A549 (cell line): ENCODE results near the gene CEP250. TPM values are rescaled to one million over a fixed set of nuclear protein-coding genes. Genes with fewer than 3 reads are reported as not detected.

Source experiments
- ATAC-seq, 2 experiments: fragments of 200-7000 bp in 1 of 2; fragments of >200 bp in 1 of 2; cut with Nextera tagmentation in 1 of 2; cut with Tn5 transposase in 1 of 2; 3 replicates each; pipeline versions ENCODE4 v1.8.0 to v1.9.1; 2018 to 2020; ENCODE audit warnings: mild to moderate bottlenecking in 1 of 2, moderate library complexity in 1 of 2
- CTCF ChIA-PET: fragments of 300-600 bp; sonication (Branson Sonifier 250); formaldehyde crosslinking; extraction: SDS; loops from one replicate; lab custom pipeline; 2021; ENCODE audit warnings: antibody characterized with exemption, inconsistent platforms; lab: Yijun Ruan, JAX
- POLR2A ChIA-PET: fragments of 350-600 bp; formaldehyde crosslinking; extraction: SDS; loops from one replicate; lab custom pipeline; 2021; ENCODE audit warnings: antibody characterized with exemption, inconsistent platforms; lab: Yijun Ruan, JAX
- DNase-seq, 2 experiments: peaks; one replicate each; pipeline versions ENCODE4 v3.0.0 to v3.0.0-alpha.2; 2011 to 2016; ENCODE audit warnings: low read depth in 1 of 2, low spot score in 1 of 2
- FAIRE-seq: peaks from 2 replicates; lab custom pipeline; 2011; peaks lifted over from hg19 to GRCh38; lab: Jason Lieb, UNC
- H3K27ac ChIP-seq, 2 experiments: fragments of >200 bp; sonication (Bioruptor Twin); formaldehyde crosslinking; 3 replicates each; pipeline ENCODE4 v1.5.1; 2016 to 2017
- H3K4me1 ChIP-seq: fragments of >200 bp; sonication (Bioruptor Twin); formaldehyde crosslinking; 3 replicates; pipeline ENCODE4 v1.6.1; 2016
- H3K4me2 ChIP-seq: fragments of >200 bp; sonication (Bioruptor Twin); formaldehyde crosslinking; 3 replicates; pipeline ENCODE4 v1.6.1; 2016
- H3K4me3 ChIP-seq: fragments of >200 bp; sonication (Bioruptor Twin); formaldehyde crosslinking; 3 replicates; pipeline ENCODE4 v1.5.1; 2016
- H3K9me3 ChIP-seq: fragments of >200 bp; sonication (Bioruptor Twin); formaldehyde crosslinking; 3 replicates; pipeline ENCODE4 v1.6.1; 2016
- ATOH8 ChIP-seq: fragments of 250-450 bp; sonication (Bioruptor Pico); IDR thresholded peaks from 2 replicates; pipeline ENCODE4 v1.5.0; 2020; ENCODE audit warnings: low read depth, mild to moderate bottlenecking, moderate library complexity
- BHLHE40 ChIP-seq: IDR thresholded peaks from 2 replicates; pipeline ENCODE4 v1.6.1; 2012; ENCODE audit warnings: low read depth, low read length, inconsistent platforms
- CBX2 ChIP-seq: fragments of 200-600 bp; sonication (generic); IDR thresholded peaks from 2 replicates; pipeline ENCODE4 v1.6.1; 2016; ENCODE audit warnings: low read depth, mild to moderate bottlenecking, borderline replicate concordance
- CBX8 ChIP-seq: fragments of 200-600 bp; sonication (generic); IDR thresholded peaks from 2 replicates; pipeline ENCODE4 v1.6.1; 2016
- E2F6 ChIP-seq: IDR thresholded peaks from 2 replicates; pipeline ENCODE4 v1.6.1; 2012; ENCODE audit warnings: low read depth, borderline replicate concordance
- EHF ChIP-seq: fragments of 250-450 bp; sonication (Bioruptor Pico); IDR thresholded peaks from 2 replicates; pipeline ENCODE4 v1.5.0; 2020; ENCODE audit warnings: mild to moderate bottlenecking
- ELK1 ChIP-seq: fragments of 150-350 bp; IDR thresholded peaks from 2 replicates; pipeline ENCODE4 v1.6.1; 2014; ENCODE audit warnings: low read depth, mild to moderate bottlenecking, low read length
- EP300 ChIP-seq, 2 experiments: fragments of >200 bp; sonication (Bioruptor Twin); formaldehyde crosslinking; IDR thresholded peaks; 2 replicates in 1 of 2; 3 replicates in 1 of 2; pipeline ENCODE4 v1.6.1; 2016 to 2017
- FOXS1 ChIP-seq: fragments of 250-450 bp; sonication (Bioruptor Pico); IDR thresholded peaks from 2 replicates; pipeline ENCODE4 v1.5.0; 2020; ENCODE audit warnings: mild to moderate bottlenecking, moderate library complexity
- HEYL ChIP-seq: fragments of 250-450 bp; sonication (Bioruptor Pico); IDR thresholded peaks from 2 replicates; pipeline ENCODE4 v1.8.0; 2021; ENCODE audit warnings: mild to moderate bottlenecking, moderate library complexity
- JUN ChIP-seq, 2 experiments: fragments of >200 bp; sonication (Bioruptor Twin); formaldehyde crosslinking; IDR thresholded peaks; 2 replicates in 1 of 2; 3 replicates in 1 of 2; pipeline ENCODE4 v1.6.1; 2016 to 2017
- JUNB ChIP-seq: fragments of >200 bp; sonication (Bioruptor Twin); formaldehyde crosslinking; IDR thresholded peaks from 2 replicates; pipeline ENCODE4 v1.6.1; 2016
- KDM1A ChIP-seq: fragments of 200-600 bp; sonication (generic); IDR thresholded peaks from 2 replicates; pipeline ENCODE4 v1.6.1; 2016; ENCODE audit warnings: low read depth, mild to moderate bottlenecking
- MAX ChIP-seq: IDR thresholded peaks from 2 replicates; pipeline ENCODE4 v1.6.1; 2012
- MYC ChIP-seq: IDR thresholded peaks from 2 replicates; pipeline ENCODE4 v1.6.1; 2012; ENCODE audit warnings: mild to moderate bottlenecking, inconsistent platforms, low read length, improper control_type of control experiment, borderline replicate concordance
- NPAS2 ChIP-seq: fragments of 250-450 bp; sonication (Bioruptor Pico); IDR thresholded peaks from 2 replicates; pipeline ENCODE4 v1.8.0; 2022; ENCODE audit warnings: mild to moderate bottlenecking, moderate library complexity, borderline replicate concordance
- PHF8 ChIP-seq: fragments of 200-600 bp; sonication (generic); IDR thresholded peaks from 2 replicates; pipeline ENCODE4 v1.6.1; 2016; ENCODE audit warnings: low read depth, mild to moderate bottlenecking, antibody characterized with exemption, moderate library complexity, borderline replicate concordance
- POLR2A ChIP-seq: IDR thresholded peaks from 2 replicates; pipeline ENCODE4 v1.6.1; 2012; ENCODE audit warnings: mild to moderate bottlenecking, low read length
- RAD21 ChIP-seq, 2 experiments: fragments of >200 bp in 1 of 2; sonication (Bioruptor Twin) in 1 of 2; formaldehyde crosslinking in 1 of 2; IDR thresholded peaks in 1 of 2; conservative IDR thresholded peaks in 1 of 2; 2 replicates in 1 of 2; 3 replicates in 1 of 2; pipeline ENCODE4 v1.6.1; 2012 to 2018; ENCODE audit warnings: inconsistent platforms in 1 of 2
- RCOR1 ChIP-seq: fragments of 150-350 bp; IDR thresholded peaks from 2 replicates; pipeline ENCODE4 v1.6.1; 2014; ENCODE audit warnings: antibody characterized with exemption, low read length, low read depth
- SREBF2 ChIP-seq: fragments of 450-650 bp; IDR thresholded peaks from 2 replicates; pipeline ENCODE4 v1.6.1; 2014; ENCODE audit warnings: mild to moderate bottlenecking, moderate library complexity
- TFCP2L1 ChIP-seq: fragments of 250-450 bp; sonication (Bioruptor Pico); IDR thresholded peaks from 2 replicates; pipeline ENCODE4 v1.5.0; 2021; ENCODE audit warnings: mild to moderate bottlenecking
- ZSCAN20 ChIP-seq: fragments of 250-450 bp; sonication (Bioruptor Pico); IDR thresholded peaks from 2 replicates; pipeline ENCODE4 v1.8.0; 2022; ENCODE audit warnings: mild to moderate bottlenecking, moderate library complexity
- WGBS: methylation state at CpG from one replicate; pipeline ENCODE4 v1.1.6; 2017; ENCODE audit errors: missing lambda C conversion rate; 5-methylcytosine and 5-hydroxymethylcytosine counted together
- polyA plus RNA-seq, 4 experiments: library from polyadenylated mRNA; depleted of rRNA in 3 of 4; stranded (reverse); fragments of >200 nt; fragmentation: RNase III in 1 of 4; extraction: RNeasy Plus Mini Kit Qiagen cat#74134 plus additional on column Dnase treatment in 1 of 4; gene quantifications; 2 replicates in 3 of 4; 3 replicates in 1 of 4; pipeline ENCODE4 v1.2.3, GENCODE V29; 2011 to 2017

Gene CEP250
- polyA plus RNA-seq, 2 of the 4 experiments (the other 2 are of a cell fraction) = 13.8 to 19.6 TPM

GRCh38 chr20:35541783-35542662 lies 86.6 kb downstream of the CEP250 start, which contains the start of gene ERGIC3:
Gene ERGIC3, plus strand, starts transcription at chr20:35542078. Its CDS starts 20 bp downstream, at chr20:35542098.
- peak; percentile 93 for TF ChIP-seq PHF8
- peak; percentile 69 for TF ChIP-seq POLR2A
- TF ChIP-seq JUN (IDR thresholded peaks at IDR 0.05) = peak in 1 of 2 experiments; percentile 74; a peak in 2 of 5 replicates
- TF ChIP-seq NPAS2 = no peak
- no peak for TF ChIP-seq EHF (CRISPR knock-in tag)
- TF ChIP-seq FOXS1 = no peak
- TF ChIP-seq MAX = peak; percentile 91
- TF ChIP-seq E2F6 = peak; percentile 94
- TF ChIP-seq KDM1A = no peak
- no peak for TF ChIP-seq BHLHE40
- TF ChIP-seq JUNB = no peak
- TF ChIP-seq MYC = 0 out of 2 replicates have a peak, but pooled peaks have one; percentile 43
- TF ChIP-seq HEYL (CRISPR knock-in tag) = no peak
- TF ChIP-seq ELK1 = no peak
- TF ChIP-seq ZSCAN20 = no peak
- TF ChIP-seq EP300 (IDR thresholded peaks at IDR 0.05) = no peak
- TF ChIP-seq SREBF2 = no peak
- TF ChIP-seq ATOH8 (CRISPR knock-in tag) = no peak
- CTCF ChIA-PET = interaction anchor here (1.0 to 3.0 kb wide), 7 partner anchors 9 to 412 kb away, joined by 3 to 8 read pairs (median 4); partner anchors contain the start of gene SCAND1
- DNase-seq (peak; percentile 73 to 96), FAIRE-seq (no peak), ATAC-seq (peak; percentile 98)
- Histone ChIP-seq H3K27ac (peak within 1 kb of the TSS; percentile 97 to 99), H3K4me1 (peaks cover 8% of the 10 kb centered on the region; the same call in 2 of the 3 replicates), H3K4me2 (peak within 1 kb of the TSS; percentile 88), H3K9me3 (no peaks in the 10 kb centered on the region), H3K4me3 (peak within 1 kb of the TSS; percentile 99)
- POLR2A ChIA-PET = interaction anchor here (0.6 to 1.3 kb wide), 5 partner anchors 26 to 412 kb away, joined by 3 to 6 read pairs (median 3); partner anchors contain the start of gene SCAND1
- 20% methylated on average over 28 of the region's 57 CpGs for WGBS

GRCh38 chr20:35542990-35543389 lies 87.6 kb downstream of the CEP250 start:
- 95% methylated on average over 1 of the region's 1 CpG for WGBS
- POLR2A ChIA-PET = no interaction called here

More at GRCh38 chr20:35542990-35543389, 87.6 kb downstream of the CEP250 start:
- CTCF ChIA-PET = interaction anchor here (1.2 to 3.0 kb wide), 4 partner anchors 11 to 75 kb away, joined by 4 to 8 read pairs (median 6); no protein-coding TSS in a partner anchor
- no peaks in the 10 kb centered on the region for H3K9me3 ChIP-seq
- peak overlapping the region in 1 of 2 experiments; percentile 99; a peak in 3 of 6 replicates for H3K27ac ChIP-seq
- FAIRE-seq = no peak
- H3K4me1 ChIP-seq = peaks cover 8% of the 10 kb centered on the region; the same call in 2 of the 3 replicates
- ATAC-seq = no peak
- TF ChIP-seq TFCP2L1 (no peak), CBX8 (no peak), RAD21 (conservative IDR thresholded peaks at IDR 0.05 in 1 of 2, IDR thresholded peaks at IDR 0.05 in 1 of 2) (no peak), PHF8 (no peak), CBX2 (no peak), JUNB (no peak), RCOR1 (no peak)
- H3K4me2 ChIP-seq = peak overlapping the region; percentile 88
- no peak for DNase-seq
- peak overlapping the region; percentile 99; the same call in 2 of the 3 replicates for H3K4me3 ChIP-seq
